Smooth muscle cell (in vitro differentiated cells): ENCODE measurements around the gene NKX3-2. TPM values are rescaled to one million over a fixed set of nuclear protein-coding genes. Genes with fewer than 3 reads are reported as not detected.

Source experiments
- DNase-seq: peaks from one replicate; lab custom pipeline; 2025; ENCODE audit not compliant: unreplicated experiment; lab: John Stamatoyannopoulos, UW
- H2AFZ ChIP-seq: fragments of 200-600 bp; sonication (generic); 2 replicates; pipeline ENCODE4 v1.6.0; 2016; ENCODE audit warnings: antibody characterized with exemption, low read depth, mild to moderate bottlenecking
- H3F3A ChIP-seq: fragments of 200-600 bp; sonication (generic); 2 replicates; pipeline ENCODE4 v1.6.0; 2017; ENCODE audit warnings: antibody characterized with exemption, low read depth
- H3K27ac ChIP-seq: fragments of 200-600 bp; sonication (generic); 2 replicates; pipeline ENCODE4 v1.5.1; 2016; ENCODE audit warnings: low read depth, mild to moderate bottlenecking
- H3K27me3 ChIP-seq: fragments of 200-600 bp; sonication (generic); 2 replicates; pipeline ENCODE4 v1.6.1; 2016; ENCODE audit warnings: low read depth, mild to moderate bottlenecking
- H3K36me3 ChIP-seq: fragments of 200-600 bp; sonication (generic); 2 replicates; pipeline ENCODE4 v1.5.1; 2016; ENCODE audit warnings: low read depth
- H3K4me1 ChIP-seq: fragments of 200-600 bp; sonication (generic); 2 replicates; pipeline ENCODE4 v1.5.1; 2016; ENCODE audit warnings: low read depth
- H3K4me2 ChIP-seq: fragments of 200-600 bp; sonication (generic); 2 replicates; pipeline ENCODE4 v1.6.0; 2016; ENCODE audit warnings: mild to moderate bottlenecking
- H3K4me3 ChIP-seq: fragments of 200-600 bp; sonication (generic); 2 replicates; pipeline ENCODE4 v1.5.1; 2016; ENCODE audit warnings: mild to moderate bottlenecking
- H3K79me2 ChIP-seq: fragments of 200-600 bp; sonication (generic); 2 replicates; pipeline ENCODE4 v1.6.0; 2016; ENCODE audit warnings: low read depth, mild to moderate bottlenecking
- H3K9ac ChIP-seq: fragments of 200-600 bp; sonication (generic); 2 replicates; pipeline ENCODE4 v1.6.0; 2016; ENCODE audit warnings: low read depth
- H3K9me3 ChIP-seq: fragments of 200-600 bp; sonication (generic); replicated peaks from 2 replicates; pipeline ENCODE4 v1.5.1; 2016; ENCODE audit warnings: low read depth
- H4K20me1 ChIP-seq: fragments of 200-600 bp; sonication (generic); 2 replicates; pipeline ENCODE4 v1.6.0; 2016; ENCODE audit warnings: low read depth
- CTCF ChIP-seq: fragments of 200-600 bp; sonication (generic); IDR thresholded peaks from 2 replicates; pipeline ENCODE4 v1.5.1; 2017; ENCODE audit warnings: borderline replicate concordance, mild to moderate bottlenecking, antibody characterized with exemption; ENCODE audit not compliant: insufficient read depth, poor library complexity, severe bottlenecking
- WGBS: methylation state at CpG from one replicate; pipeline ENCODE4 v1.1.7; 2016; ENCODE audit warnings: low lambda C conversion rate; 5-methylcytosine and 5-hydroxymethylcytosine counted together
- polyA plus RNA-seq: library from polyadenylated mRNA; unstranded; fragments of >200 nt; fragmentation: Nextera tagmentation; extraction: Ambion mirVana; gene quantifications from 2 replicates; pipeline ENCODE4 v1.2.1, GENCODE V29; 2016
- total RNA-seq: library from RNA; depleted of rRNA; stranded (reverse); fragments of >200 nt; gene quantifications from 2 replicates; pipeline ENCODE4 v1.2.3, GENCODE V29; 2014

The NKX3-2 gene
- total and polyA plus RNA-seq, 2 experiments from 2014 or later = 3.6 to 6.7 TPM

- no peak for TF ChIP-seq CTCF
- H2AFZ ChIP-seq = no peak overlapping the region
- no peaks in the 10 kb centered on the region for H3K36me3 ChIP-seq
- 47% methylated on average over 37 of the region's 37 CpGs for WGBS
- no peak overlapping the region for H3K4me3 ChIP-seq
- no peaks in the 10 kb centered on the region for H4K20me1 ChIP-seq
- H3K4me2 ChIP-seq = no peak overlapping the region
- DNase-seq = no peak
- H3K9ac ChIP-seq = no peak overlapping the region
- peaks cover 11% of the 10 kb centered on the region for H3K4me1 ChIP-seq
- peaks cover 85% of the 10 kb centered on the region for H3K27me3 ChIP-seq
- H3K9me3 ChIP-seq = no peaks in the 10 kb centered on the region
- H3K79me2 ChIP-seq = no peaks in the 10 kb centered on the region
- H3F3A ChIP-seq = no peaks in the 10 kb centered on the region
- H3K27ac ChIP-seq = no peak overlapping the region
Observed at GRCh38 chr4:13529128-13529919, 15.0 kb downstream of the NKX3-2 start.

GRCh38 chr4:13528821-13529127 is 15.5 kb downstream of the NKX3-2 start:
- H3K4me2 ChIP-seq = no peak overlapping the region
- no peaks in the 10 kb centered on the region for H3F3A ChIP-seq
- peaks cover 10% of the 10 kb centered on the region for H3K4me1 ChIP-seq
- no peaks in the 10 kb centered on the region for H4K20me1 ChIP-seq
- peaks cover 85% of the 10 kb centered on the region for H3K27me3 ChIP-seq
- H3K9me3 ChIP-seq = no peaks in the 10 kb centered on the region
- H3K9ac ChIP-seq = no peak overlapping the region
- WGBS = 38% methylated on average over 5 of the region's 5 CpGs
- no peak overlapping the region for H3K27ac ChIP-seq
- no peak overlapping the region for H3K4me3 ChIP-seq
- DNase-seq = no peak
- TF ChIP-seq CTCF = no peak
- H3K79me2 ChIP-seq = no peaks in the 10 kb centered on the region
- no peaks in the 10 kb centered on the region for H3K36me3 ChIP-seq
- no peak overlapping the region for H2AFZ ChIP-seq

GRCh38 chr4:13527981-13528820 is 16.1 kb downstream of the NKX3-2 start:
- TF ChIP-seq CTCF = no peak
- H3K4me3 ChIP-seq = no peak overlapping the region
- 54% methylated on average over 33 of the region's 35 CpGs for WGBS
- H4K20me1 ChIP-seq = no peaks in the 10 kb centered on the region
- H3K27ac ChIP-seq = no peak overlapping the region
- no peak overlapping the region for H3K9ac ChIP-seq
- DNase-seq = no peak
- no peaks in the 10 kb centered on the region for H3K79me2 ChIP-seq
- peaks cover 85% of the 10 kb centered on the region for H3K27me3 ChIP-seq
- H3K4me1 ChIP-seq = peaks cover 10% of the 10 kb centered on the region
- no peaks in the 10 kb centered on the region for H3F3A ChIP-seq
- no peak overlapping the region for H3K4me2 ChIP-seq
- no peak overlapping the region for H2AFZ ChIP-seq
- H3K9me3 ChIP-seq = no peaks in the 10 kb centered on the region
- H3K36me3 ChIP-seq = no peaks in the 10 kb centered on the region
